Suppressor macrophage treated with lipopolysaccharide for 1 hour (primary cell): ENCODE results near the gene GSG1L.

Experiments used
- DNase-seq, 3 donors: peaks; one replicate each; pipeline ENCODE4 v3.0.0-alpha.2; 2020 to 2022

GSG1L gene

GRCh38 chr16:27840311-27841060 lies 223.0 kb downstream of the GSG1L start:
- no peak for DNase-seq

- no peak for DNase-seq
Measured at GRCh38 chr16:27839419-27839818, 224.1 kb downstream of the GSG1L start.

GRCh38 chr16:27838536-27839175 lies 224.9 kb downstream of the GSG1L start:
- no peak for DNase-seq

- DNase-seq: no peak
Measured at GRCh38 chr16:27829975-27830374, 233.5 kb downstream of the GSG1L start.

DNA sequence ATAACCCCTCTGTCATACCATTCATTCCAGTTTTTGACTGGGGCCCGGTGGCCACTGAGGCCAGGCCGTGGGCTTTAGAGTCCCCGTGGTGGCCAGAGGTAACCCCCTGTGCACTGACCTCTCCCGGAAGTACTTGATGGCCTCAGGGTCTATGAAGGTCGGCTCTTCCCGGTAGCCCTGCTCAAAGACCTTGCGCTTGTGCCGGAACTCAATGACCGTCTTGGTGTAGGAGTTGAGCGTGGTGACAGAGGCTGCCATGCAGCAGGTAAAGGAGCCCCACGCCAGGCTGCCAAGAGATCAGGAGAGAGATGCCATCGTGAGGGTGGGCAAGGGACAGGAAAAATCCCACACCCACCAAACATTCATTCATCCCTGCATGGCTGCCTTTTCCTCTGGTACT lies 234.8 kb downstream of the GSG1L start:
- no peak for DNase-seq

GRCh38 chr16:27827765-27828164 lies 235.7 kb downstream of the GSG1L start:
- no peak for DNase-seq

DNA sequence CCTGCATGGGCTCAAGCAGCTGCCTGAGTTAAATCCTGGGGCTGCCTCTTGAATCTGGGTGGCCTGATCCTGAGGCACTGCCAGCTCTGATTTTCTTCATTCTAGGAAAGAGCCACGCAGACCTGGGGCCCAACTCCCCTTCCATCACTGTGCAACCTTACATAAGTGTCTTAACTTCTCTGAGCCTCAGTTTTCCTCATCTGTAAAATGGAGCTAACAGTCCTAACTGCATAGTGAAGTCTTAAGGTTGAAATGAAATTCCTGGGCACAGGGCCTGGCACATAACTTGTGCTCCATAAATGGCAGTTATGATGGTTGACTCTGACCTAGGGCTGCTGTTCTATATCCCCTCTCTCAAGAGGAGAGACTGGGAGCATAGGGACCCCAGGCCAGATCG lies 236.6 kb downstream of the GSG1L start:
- no peak for DNase-seq

GRCh38 chr16:27826081-27826892 lies 237.2 kb downstream of the GSG1L start:
- no peak for DNase-seq

DNA sequence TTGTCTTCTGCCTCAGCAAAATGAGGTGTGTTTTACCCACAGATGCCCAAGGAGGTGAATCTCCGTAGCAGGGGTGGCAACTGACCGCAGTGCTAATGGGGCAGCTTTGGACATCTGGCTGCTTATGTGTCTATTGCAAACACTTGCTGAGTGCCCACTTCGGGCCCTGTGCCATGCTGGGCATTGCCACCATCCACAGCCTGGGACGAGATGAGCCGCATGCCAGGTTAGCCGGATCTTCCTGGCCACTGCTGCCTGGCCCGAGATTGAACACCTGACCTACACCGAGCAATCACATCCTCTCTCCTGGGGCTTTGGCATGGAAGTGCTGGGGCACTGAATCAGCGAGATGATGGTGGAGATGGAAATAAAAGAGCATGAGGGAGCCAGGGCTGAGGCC lies 238.7 kb downstream of the GSG1L start:
- no peak for DNase-seq

GRCh38 chr16:27824006-27824405 lies 239.5 kb downstream of the GSG1L start:
- DNase-seq: no peak

DNA sequence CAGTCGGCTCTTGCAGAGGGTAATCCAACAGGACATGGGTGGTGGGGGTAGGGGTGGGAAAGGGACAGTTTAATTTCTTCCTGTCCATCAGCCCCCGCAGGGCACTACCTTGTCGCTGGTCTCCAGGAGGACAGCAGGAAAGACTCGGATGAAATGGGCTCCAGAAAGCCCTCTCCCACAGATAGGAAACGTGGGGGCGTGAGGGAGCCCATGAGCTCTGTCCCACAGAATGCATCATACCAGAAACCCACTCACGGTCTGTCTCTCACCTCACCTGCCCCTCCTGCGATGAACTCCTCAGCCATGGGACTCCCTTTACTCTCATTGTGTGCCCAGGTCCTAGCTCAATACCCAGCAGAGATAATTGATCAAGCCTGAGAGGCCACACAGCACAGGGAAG lies 240.1 kb downstream of the GSG1L start:
- no peak for DNase-seq

- DNase-seq: no peak
Measured at GRCh38 chr16:27822996-27823395, 240.5 kb downstream of the GSG1L start.

DNA sequence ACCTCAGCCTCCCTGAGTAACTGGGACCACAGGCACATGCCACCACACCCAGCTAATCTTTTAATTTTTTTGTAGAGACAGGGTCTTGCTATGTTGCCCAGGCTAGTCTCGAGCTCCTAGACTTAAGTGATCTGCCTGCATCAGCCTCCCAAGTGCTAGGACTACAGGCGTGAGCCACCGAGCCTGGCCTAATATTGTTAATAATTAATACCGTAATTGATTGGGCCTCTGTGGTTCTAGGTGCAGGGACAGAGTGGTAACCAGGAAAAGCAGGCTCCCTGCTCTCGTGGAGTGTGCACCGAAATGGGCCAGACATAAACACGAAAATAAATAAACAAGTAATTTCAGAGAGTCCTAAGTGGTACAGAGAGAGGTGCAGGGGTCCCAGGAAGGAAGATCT lies 241.0 kb downstream of the GSG1L start:
- no peak for DNase-seq

- DNase-seq: no peak
Measured at GRCh38 chr16:27820646-27821345, 242.7 kb downstream of the GSG1L start.

GRCh38 chr16:27819881-27820610 lies 243.5 kb downstream of the GSG1L start:
- no peak for DNase-seq

DNA sequence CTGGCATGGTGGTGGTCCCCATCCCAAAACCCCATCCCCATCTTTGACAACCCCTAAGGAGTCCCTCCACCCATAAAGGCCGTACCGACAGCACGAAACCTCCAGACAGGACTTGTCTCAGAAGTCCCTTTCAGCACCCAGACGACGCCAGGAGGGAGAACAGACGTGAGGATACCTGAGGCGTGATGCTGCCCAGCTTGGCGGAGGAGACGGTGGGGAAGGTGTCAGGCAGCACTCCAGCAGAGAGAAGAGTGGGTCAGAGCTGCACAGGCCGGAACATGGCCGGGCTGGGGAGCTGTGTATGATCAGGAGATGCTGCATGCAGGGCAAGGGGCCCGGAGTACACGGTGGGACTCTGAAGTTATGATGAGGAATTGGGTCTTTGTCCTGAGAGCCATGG lies 244.2 kb downstream of the GSG1L start:
- no peak for DNase-seq

- no peak for DNase-seq
Measured at GRCh38 chr16:27818246-27818645, 245.3 kb downstream of the GSG1L start.

DNA sequence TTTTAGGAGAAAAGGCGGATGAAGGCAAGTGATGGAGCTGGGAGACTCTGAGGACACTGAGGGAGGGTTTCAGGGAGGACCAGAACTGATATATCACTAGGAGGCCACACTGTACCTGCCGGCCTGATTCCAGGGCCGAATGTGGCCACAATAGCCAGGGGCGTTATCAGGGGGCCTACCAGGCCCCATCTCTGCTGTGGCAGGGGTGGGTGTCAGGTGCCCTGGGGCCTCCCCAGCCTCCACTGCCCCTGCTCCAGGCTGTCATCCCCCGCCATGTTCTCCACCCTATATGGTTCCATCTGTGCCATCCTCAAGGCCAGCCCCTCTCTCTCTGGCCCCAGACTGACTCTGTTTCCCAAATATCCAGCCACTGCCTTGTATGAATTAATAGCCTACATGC lies 246.5 kb downstream of the GSG1L start:
- DNase-seq: no peak

DNA sequence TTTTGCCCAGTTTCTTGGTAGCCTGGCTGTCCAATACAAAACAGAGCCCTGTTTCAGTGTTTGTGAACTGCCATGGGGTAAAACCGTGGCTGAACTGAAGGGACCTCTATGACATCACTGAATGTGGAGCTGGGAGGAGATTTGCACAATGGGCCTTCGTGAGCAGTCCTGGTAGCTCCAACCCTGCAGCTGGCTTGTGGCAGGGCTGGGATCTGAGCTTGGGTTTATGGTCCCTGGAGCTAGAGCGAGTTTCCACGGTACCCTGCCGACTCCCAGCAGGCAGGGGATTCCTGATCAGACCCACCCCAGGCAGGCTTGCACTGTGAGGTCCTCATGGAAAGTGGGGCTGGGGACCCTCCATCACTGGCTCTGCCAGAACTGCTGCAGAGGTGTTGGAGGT lies 247.0 kb downstream of the GSG1L start:
- DNase-seq: no peak

- DNase-seq: no peak
Measured at GRCh38 chr16:27813591-27813990, 249.9 kb downstream of the GSG1L start.

GRCh38 chr16:27811881-27812280 lies 251.6 kb downstream of the GSG1L start:
- DNase-seq: no peak

GRCh38 chr16:27806986-27807385 lies 256.5 kb downstream of the GSG1L start:
- no peak for DNase-seq

- no peak for DNase-seq
Measured at GRCh38 chr16:27806388-27806787, 257.1 kb downstream of the GSG1L start.
